Kidney epithelial cell (primary cell): ENCODE data around the gene ALOX5. TPM values are rescaled to one million over a fixed set of nuclear protein-coding genes. Genes with fewer than 3 reads are reported as not detected.
"Not testable (repeated sequence)": the region's sequence is repeated elsewhere in the genome, so short reads cannot be mapped to it uniquely, and the experiment has no call there.

ENCODE experiments used
- DNase-seq: peaks from one replicate; pipeline ENCODE4 v3.0.0-alpha.2; 2010; ENCODE audit warnings: low read depth
- H3K27me3 ChIP-seq: 2 replicates; pipeline ENCODE4 v1.6.0; 2011; ENCODE audit warnings: low read length; ENCODE audit not compliant: control insufficient read depth, insufficient read depth
- H3K36me3 ChIP-seq: 2 replicates; pipeline ENCODE4 v1.5.1; 2011; ENCODE audit warnings: low read length; ENCODE audit not compliant: control insufficient read depth, insufficient read depth
- H3K4me3 ChIP-seq: 2 replicates; pipeline ENCODE4 v1.5.1; 2011; ENCODE audit warnings: low read depth, mild to moderate bottlenecking, control low read depth, low read length
- CTCF ChIP-seq: IDR thresholded peaks from 2 replicates; pipeline ENCODE4 v1.5.1; 2011; ENCODE audit warnings: mild to moderate bottlenecking, moderate library complexity, low read length, control low read depth, inconsistent platforms; ENCODE audit not compliant: insufficient read depth, poor library complexity, severe bottlenecking
- total RNA-seq: library from RNA; depleted of rRNA; stranded (reverse); fragments of >200 nt; gene quantifications from 2 replicates; pipeline ENCODE4 v1.2.3, GENCODE V29; 2015

Gene ALOX5
- total RNA-seq, 1 donor from 2014 or later, result 18.7 TPM

GRCh38 chr10:45353186-45353585 is 20.8 kb upstream of the ALOX5 start:
- H3K36me3 ChIP-seq, result no peaks in the 10 kb centered on the region
- no peak for TF ChIP-seq CTCF
- H3K27me3 ChIP-seq, result no peaks in the 10 kb centered on the region
- no peak overlapping the region for H3K4me3 ChIP-seq
- DNase-seq, result no peak

GRCh38 chr10:45354261-45354660 is 19.8 kb upstream of the ALOX5 start:
- no peak for DNase-seq
- Histone ChIP-seq H3K36me3 (no peaks in the 10 kb centered on the region), H3K4me3 (no peak overlapping the region), H3K27me3 (no peaks in the 10 kb centered on the region)
- TF ChIP-seq CTCF, result no peak

GRCh38 chr10:45355494-45355893 is 18.5 kb upstream of the ALOX5 start:
- H3K36me3 ChIP-seq, result no peaks in the 10 kb centered on the region
- no peak for DNase-seq
- TF ChIP-seq CTCF, result no peak
- no peak overlapping the region for H3K4me3 ChIP-seq
- H3K27me3 ChIP-seq, result no peaks in the 10 kb centered on the region

GRCh38 chr10:45358961-45359360 is 15.1 kb upstream of the ALOX5 start:
- not testable (repeated sequence) for DNase-seq, H3K36me3 ChIP-seq, H3K4me3 ChIP-seq, H3K27me3 ChIP-seq

- not testable (repeated sequence) for DNase-seq, H3K4me3 ChIP-seq
These were observed 11.8 kb upstream of the ALOX5 start for GRCh38 chr10:45361983-45362799.

GRCh38 chr10:45367643-45368042 is 6.4 kb upstream of the ALOX5 start:
- DNase-seq, H3K36me3 ChIP-seq, H3K27me3 ChIP-seq, H3K4me3 ChIP-seq: not testable (repeated sequence)

More at GRCh38 chr10:45361983-45362799, 11.8 kb upstream of the ALOX5 start:
- not testable (repeated sequence) for H3K27me3 ChIP-seq, H3K36me3 ChIP-seq

GRCh38 chr10:45368181-45368580 is 5.8 kb upstream of the ALOX5 start:
- no peak for TF ChIP-seq CTCF
- Histone ChIP-seq H3K27me3 (peaks cover 3% of the 10 kb centered on the region), H3K4me3 (no peak overlapping the region), H3K36me3 (no peaks in the 10 kb centered on the region)
- DNase-seq, result no peak
